Peyer's patch (tissue), 4 donors: ENCODE measurements around the gene RFC1.

Experiments used
- CTCF ChIP-seq, 6 experiments: fragments of 450-650 bp in 4 of 6; fragments of 200-600 bp in 2 of 6; sonication (generic) in 1 of 6; IDR thresholded peaks; one replicate each; pipeline ENCODE4 v1.5.1; 2017 to 2019; ENCODE audit warnings: antibody characterized with exemption in 6 of 6, mild to moderate bottlenecking in 3 of 6, moderate library complexity in 1 of 6
- POLR2A ChIP-seq, 2 donors: fragments of 450-650 bp; IDR thresholded peaks; one replicate each; pipeline ENCODE4 v1.5.1; 2017; ENCODE audit warnings: antibody characterized with exemption in 2 of 2, mild to moderate bottlenecking in 2 of 2, moderate library complexity in 2 of 2

GRCh38 chr4:39243462-39243861 lies 122.7 kb downstream of the RFC1 start:
- TF ChIP-seq CTCF (IDR thresholded peaks at IDR 0.05) (no peak), POLR2A (IDR thresholded peaks at IDR 0.05) (no peak)
